HG03354 (cell line): ENCODE results near the gene EXOC3L4.

ENCODE experiments used
- ATAC-seq: cut with Tn5 transposase; IDR thresholded peaks from one replicate; pipeline ENCODE4 v1.9.1; 2021; ENCODE audit warnings: mild to moderate bottlenecking; ENCODE audit not compliant: unreplicated experiment, poor library complexity, severe bottlenecking

The EXOC3L4 gene

GRCh38 chr14:103070263-103070885 is 24.2 kb upstream of the EXOC3L4 start:
- no peak for ATAC-seq

DNA sequence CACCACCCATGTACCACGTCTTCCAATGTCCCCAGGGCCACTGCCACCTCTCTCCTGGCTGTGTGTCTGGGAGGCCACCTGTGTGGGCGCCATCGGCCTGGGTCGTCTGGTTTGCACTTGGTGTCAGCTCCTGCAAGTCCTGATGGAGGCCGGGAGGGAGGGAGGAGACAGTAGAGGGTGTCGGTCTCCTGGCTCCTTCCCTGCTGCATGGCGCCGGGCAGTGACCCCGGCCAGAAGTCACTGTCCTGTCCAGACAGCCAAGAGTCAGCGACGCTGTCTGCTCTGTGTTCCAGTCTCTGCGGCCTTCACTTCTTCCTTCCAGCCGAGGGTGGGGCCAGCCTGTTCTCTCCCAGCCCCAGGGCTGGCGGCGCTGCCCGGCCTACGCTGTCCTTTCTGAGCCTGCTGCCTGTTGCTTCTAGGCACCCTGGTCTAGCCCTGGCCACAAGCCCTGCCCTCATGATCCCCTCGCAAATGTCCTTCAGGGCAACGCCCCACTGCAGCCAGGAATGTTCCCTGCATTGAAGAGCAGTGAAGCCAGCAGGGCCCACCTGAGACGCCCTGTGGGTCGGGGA is 23.5 kb upstream of the EXOC3L4 start:
- no peak for ATAC-seq

- ATAC-seq: no peak
Measured at GRCh38 chr14:103071544-103072251, 22.8 kb upstream of the EXOC3L4 start.

DNA sequence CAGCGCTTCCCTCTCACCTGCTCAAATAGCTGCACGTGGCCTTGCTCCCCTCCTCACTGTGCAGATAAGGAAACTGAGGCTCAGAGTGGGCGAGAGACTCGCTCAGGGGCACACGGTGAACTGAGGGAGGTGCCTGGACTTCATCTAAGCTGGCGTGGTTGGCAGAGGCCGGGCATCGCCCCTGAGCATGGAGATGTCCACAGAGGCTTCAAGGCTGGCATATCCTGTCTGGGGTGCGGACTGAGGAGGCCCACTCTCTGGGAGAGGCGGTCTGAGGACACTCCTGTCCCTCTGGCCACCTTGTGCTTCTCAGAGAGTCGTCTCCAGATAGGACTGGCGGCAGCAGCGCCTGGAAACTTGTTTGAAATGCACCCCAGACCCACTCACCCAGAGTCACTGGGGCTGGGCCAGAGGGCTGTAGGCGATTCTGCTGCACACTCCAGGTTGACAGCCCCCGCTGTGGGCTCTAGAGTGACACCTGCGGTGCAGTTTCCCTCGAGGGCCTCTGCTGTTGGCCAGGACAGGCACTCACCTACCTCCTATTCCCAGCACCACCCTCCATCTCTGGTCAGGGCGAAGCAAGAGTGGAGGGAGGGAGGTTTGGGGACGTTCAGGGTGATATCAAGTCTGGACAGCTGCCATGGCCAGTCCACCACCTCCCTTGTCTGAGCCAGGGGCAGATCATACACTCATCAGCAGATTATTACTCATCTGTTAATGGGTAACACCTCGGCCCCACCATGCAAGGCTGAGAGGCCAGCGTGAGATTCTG is 21.7 kb upstream of the EXOC3L4 start:
- no peak for ATAC-seq

DNA sequence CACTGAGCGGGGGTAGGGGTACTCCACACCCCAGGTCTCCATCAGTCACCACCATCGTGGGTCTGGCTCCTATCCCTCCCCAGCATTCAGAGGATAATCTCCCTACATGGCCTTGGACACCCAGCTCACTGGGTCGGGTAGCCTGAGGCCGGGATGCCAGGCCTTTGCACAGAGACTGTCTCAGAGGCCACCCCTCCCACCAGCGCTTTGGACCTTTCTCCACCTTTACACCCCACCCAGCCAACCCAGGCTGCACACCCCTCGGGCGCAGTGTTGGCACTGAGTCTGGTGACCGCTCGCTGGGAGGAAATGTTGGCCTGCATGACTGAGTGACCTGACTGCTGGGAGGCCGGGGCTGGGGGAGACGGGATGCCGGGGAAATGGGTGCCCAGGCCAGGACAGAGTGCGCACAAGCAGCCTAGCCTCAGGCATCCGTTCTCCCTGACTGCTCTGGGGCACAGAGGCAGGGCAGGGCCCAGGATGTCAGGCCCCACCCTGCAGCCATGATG is 21.1 kb upstream of the EXOC3L4 start:
- ATAC-seq: no peak

DNA sequence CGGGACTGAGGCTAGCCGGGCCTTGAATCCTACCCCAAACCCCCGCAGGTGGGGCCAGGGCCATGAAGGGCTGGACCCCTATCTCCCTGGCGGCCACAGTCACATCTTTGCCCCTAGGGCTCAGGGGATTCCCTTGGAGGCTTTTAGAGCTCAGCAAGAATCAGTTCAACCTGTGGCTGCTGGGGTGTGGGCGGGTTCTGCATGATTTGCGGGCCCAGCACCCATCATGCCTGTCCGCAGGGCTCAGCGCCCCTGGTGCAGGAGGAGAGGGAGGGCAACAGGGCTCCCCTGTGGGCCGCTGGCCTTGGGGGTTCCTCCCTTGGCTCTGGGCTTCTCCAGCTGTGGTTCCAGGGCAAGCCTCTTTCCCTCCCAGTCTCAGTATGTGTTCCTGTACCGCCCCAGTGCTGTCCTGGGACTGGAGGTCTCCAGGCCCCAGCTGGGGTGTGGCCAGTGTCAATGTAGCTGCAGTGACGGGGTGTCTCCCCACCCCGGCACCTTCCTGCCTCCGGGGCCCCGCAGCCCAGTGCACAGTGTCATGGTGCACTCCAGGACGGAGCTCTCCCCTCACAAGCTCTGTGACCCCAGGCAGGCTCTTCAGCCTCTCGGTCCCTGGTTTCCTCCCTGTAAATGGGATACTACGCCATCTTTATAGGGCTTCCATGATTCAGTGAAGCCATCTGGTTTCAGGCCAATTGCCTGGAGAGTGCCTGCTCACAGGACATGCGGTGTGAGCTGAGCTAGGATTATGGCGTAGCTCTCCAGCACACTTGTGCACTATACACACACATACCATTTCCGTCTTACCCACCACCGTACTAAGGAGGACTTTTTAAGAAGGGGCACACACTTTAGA is 20.4 kb upstream of the EXOC3L4 start:
- ATAC-seq: no peak

GRCh38 chr14:103074729-103075367 is 19.7 kb upstream of the EXOC3L4 start:
- no peak for ATAC-seq

GRCh38 chr14:103078420-103078749 is 16.1 kb upstream of the EXOC3L4 start:
- ATAC-seq: peak; percentile 53

DNA sequence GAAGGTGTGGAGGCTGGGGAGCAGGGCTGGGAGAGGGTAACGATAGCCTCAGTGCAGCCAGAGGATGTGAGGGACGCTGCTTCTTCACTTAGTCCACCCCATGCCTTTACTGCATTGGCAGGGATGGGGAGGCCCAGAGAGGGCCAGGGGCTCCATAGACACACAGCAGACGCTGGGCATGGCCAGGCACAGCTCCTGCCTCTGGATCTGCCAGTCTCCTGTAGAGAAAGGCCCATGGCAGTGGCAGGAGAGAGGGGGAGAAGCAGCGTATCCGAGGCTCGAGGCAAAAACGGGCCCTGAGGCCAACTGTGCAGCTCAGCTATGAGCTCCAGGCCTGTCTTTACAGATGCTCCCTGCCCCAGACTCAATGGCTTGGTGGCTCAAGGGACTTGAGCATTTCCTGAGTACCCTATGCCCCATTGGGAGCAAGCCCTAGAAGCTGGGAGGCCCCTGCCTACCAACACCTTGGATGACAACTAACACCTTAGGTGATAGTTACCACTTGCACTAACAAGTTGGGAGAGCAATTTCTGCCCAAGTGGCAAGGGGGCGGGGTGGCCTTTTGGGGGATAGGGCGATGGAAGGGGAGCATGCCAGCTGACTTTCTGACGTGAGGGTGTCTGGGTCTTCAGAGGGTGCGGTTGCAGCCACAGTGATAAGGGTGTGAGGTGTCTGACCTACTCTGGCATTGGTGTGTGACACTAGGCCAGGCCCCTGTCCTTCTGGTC is 15.5 kb upstream of the EXOC3L4 start:
- no peak for ATAC-seq

- ATAC-seq: no peak
Measured at GRCh38 chr14:103081951-103082350, 12.6 kb upstream of the EXOC3L4 start.

- ATAC-seq: no peak
Measured at GRCh38 chr14:103084021-103084919, 10.3 kb upstream of the EXOC3L4 start, which contains the start of gene LBHD2. Gene LBHD2 (plus strand): TSS chr14:103084210. CDS start chr14:103086013, 1,803 bp downstream.

- ATAC-seq: no peak
Measured at GRCh38 chr14:103085106-103086091, 9.1 kb upstream of the EXOC3L4 start.

GRCh38 chr14:103086771-103087342 is 7.7 kb upstream of the EXOC3L4 start:
- no peak for ATAC-seq

- no peak for ATAC-seq
Measured at GRCh38 chr14:103087343-103087835, 7.1 kb upstream of the EXOC3L4 start.

- ATAC-seq: no peak
Measured at GRCh38 chr14:103088921-103089320, 5.6 kb upstream of the EXOC3L4 start.
